GM19463 (cell line): ENCODE data around the gene CCNC.
"Not testable (repeated sequence)": the region's sequence is repeated elsewhere in the genome, so short reads cannot be mapped to it uniquely, and the experiment has no call there.

ENCODE experiments used
- ATAC-seq: cut with Tn5 transposase; IDR thresholded peaks from one replicate; pipeline ENCODE4 v1.9.1; 2021; ENCODE audit warnings: mild to moderate bottlenecking, moderate library complexity; ENCODE audit not compliant: unreplicated experiment

CCNC gene

GRCh38 chr6:99603421-99604165, 35.1 kb upstream of the CCNC start:
- ATAC-seq: peak; percentile 45

DNA sequence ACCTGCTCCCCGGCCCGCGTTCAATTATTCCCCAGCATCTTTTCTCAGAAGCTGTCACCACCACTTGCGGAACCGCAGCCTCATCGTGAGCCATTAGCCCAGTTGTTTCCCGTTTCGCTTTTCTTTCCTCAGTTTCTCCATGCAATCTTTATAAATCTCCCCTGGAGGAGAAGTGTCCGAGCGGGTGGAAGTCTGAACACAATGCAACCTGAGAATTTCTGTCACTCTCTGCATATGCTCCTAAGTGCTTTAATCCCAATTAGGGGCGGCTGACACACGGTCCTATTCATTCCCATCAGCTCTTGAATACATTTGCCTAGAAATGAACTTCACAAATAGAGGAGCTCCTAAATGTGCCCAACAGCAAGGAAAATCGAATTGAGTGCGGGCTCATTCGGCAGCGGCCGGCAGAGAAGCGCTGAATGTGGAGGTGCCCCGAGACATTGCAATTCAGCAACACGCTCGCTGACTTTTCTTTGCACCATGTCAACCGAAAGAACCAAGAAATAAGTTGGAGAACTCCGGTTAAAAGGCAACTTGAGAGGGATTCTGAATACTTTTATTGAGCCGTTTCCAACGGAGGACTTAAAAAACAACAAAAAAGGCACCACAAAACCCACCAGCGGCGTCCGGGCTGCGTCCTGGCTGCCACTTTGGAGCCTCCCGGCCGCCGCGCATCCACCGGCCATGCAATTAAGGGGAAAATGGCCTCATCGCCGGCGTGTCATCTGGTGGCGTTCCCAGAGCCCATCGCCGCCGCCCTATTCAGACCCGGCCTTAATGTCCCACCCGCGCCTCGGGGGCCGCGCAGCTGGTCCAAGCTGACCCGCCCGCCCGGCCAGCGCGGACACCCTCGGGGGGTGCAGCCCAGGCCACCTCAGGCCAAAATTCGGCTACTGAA, 34.3 kb upstream of the CCNC start:
- ATAC-seq: no peak

GRCh38 chr6:99594696-99595095, 26.2 kb upstream of the CCNC start:
- not testable (repeated sequence) for ATAC-seq

GRCh38 chr6:99592900-99593299, 24.4 kb upstream of the CCNC start:
- no peak for ATAC-seq

DNA sequence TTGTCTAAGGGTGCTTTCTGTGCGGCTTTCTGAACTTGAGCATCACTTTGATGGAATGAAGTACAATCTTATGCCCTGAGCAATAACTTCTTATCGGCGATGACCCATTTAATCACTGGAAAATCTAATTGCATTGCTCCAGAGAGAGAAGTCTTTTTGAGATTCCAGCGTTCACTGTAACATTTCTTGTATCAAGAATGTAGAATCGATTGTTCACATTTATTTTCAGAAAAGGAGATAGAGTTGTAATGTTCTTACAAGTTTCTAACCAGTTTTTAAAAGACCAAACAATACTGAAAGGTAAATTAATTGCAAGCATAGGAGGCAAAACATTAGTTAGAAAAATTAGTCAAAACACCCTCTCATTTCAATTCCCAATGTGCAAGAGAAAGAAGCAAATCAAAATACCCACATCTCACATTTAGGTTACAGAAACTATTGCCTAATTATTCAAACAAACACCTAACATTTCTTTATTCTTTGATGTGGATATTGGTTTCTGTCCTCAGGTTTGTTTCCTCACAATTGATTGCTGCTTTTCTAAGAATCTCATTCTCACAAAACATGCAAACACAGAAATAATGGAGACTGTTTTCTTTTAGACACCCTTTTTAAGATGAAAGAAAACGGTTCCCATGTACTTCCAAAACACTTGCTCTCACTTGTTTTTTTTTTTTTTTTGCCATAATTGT, 23.4 kb upstream of the CCNC start:
- no peak for ATAC-seq

DNA sequence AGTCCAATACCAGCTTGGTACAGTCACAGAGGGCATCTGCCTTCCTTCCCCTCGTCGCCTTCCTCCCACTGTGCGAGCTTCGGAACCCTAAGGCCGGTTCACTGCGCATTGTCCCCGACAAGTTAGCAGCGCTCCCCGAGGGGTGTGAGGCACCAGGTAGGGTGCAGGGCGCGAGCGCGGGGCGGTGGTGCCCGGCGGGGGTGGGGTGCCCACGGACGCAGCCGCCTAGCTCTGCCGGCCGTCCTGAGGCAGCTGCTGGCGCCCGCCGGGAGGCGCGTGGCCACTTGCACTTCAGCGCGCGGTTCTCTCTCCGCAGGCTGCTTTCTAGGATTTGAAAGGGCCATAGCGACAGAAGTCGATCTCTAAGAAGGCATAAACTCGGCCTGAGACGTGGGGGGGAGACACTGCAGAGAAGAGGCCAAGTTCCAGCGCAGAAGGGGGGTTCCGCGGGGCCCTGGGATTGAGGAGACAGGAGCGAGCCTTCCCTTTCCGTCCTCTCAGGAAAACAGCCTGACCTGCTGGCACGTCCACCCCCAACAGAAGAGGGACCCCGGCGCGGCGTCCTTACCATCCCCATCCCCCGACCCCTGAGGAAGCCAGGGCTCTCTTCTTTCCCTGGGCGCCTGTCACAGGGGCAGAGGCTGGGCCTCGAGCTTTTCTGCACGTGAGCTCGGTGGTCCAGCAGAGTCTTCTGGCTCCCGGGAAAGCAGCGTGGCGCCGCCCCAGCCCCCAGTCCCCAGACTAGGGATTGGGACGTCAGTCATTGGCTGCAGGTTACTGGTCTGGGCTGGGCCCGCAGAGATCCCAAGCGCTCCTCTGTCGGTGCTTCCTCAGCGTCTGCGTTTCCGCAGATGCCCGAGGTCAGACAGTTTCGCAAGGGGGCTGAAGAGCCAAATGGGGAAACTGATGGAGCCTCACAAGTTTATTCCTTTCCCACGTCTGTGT, 22.5 kb upstream of the CCNC start:
- no peak for ATAC-seq

DNA sequence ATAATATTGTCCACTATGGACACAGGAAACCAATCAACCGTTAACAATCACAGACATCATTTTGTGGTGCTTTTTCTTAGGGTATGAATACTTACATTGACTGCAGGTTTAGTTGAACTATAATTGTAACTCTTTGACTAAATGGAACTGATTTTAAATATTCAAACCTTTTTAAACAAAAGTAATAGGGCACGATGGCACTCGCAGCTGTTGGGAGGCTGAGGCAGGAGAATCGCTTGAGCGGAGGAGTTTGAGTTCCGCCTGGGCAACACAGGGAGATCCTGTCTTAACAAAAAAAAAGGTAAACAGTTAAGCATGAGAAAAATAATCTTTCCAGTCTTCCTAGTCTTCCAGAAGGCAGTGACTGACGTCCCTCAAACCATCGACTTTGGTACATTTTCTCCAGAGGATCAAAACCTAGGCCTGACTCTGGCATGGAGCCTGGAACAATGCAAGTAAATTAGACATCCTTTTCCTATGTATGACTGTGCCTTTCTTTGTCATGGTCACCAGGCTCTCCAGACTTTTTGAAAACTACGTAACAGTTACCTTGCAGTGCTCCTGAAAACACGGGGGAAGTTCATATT, 21.5 kb upstream of the CCNC start:
- no peak for ATAC-seq

GRCh38 chr6:99589290-99589672, 20.8 kb upstream of the CCNC start:
- ATAC-seq: peak; percentile 13

DNA sequence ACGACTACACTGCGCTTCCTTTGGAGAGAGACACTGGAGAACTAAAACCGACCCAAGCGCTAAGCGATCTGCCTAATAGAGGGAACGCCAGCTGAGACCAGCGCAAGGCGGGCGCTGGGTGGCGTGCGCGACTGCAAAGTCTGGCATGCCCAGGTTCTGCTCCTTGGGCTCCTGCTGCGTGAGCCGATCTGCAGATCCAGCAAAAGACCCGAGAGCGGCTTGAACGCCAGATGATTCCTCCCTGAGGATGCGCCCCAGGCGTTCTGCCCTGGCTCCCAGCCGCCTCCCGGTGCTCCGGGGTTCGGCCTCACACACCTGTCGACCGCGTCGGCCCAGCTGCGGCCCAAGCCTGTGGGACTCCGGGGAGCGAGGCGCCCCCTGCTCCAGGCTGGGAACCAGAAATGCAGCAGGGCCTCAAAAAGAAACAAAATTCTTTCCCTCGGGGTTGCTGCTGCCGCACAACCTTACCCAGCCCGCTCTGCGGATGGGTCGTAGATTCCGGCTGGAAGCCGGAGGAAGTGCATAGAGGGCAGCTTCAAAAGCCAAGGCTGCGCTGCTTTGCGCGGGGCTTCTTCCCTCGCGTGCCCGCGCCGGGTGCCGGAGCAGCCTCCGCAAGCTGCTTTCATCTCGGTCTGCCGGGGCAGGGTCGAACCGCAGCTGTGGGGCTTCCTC, 20.3 kb upstream of the CCNC start:
- ATAC-seq: peak; percentile 94

DNA sequence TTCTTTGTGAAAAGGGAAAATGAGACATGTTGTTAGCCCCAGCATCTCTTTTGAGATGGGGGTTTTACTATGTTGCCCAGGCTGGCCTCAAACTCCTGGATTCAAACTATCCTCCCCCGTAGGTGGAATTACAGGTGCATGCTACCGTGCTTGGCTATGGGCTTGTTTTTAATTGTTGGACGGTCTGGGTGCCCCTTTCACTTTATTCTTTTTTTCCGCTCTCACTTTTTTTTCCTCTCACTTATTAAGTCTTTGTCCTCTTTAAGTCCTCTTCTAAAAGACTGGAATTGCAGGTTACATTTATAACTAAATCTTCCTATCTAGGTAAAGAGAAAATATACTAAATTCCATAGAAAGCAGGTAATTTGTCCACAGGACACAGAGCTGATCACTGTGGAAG, 19.3 kb upstream of the CCNC start:
- ATAC-seq: no peak

- no peak for ATAC-seq
These were observed 11.3 kb upstream of the CCNC start for GRCh38 chr6:99579781-99580180.

DNA sequence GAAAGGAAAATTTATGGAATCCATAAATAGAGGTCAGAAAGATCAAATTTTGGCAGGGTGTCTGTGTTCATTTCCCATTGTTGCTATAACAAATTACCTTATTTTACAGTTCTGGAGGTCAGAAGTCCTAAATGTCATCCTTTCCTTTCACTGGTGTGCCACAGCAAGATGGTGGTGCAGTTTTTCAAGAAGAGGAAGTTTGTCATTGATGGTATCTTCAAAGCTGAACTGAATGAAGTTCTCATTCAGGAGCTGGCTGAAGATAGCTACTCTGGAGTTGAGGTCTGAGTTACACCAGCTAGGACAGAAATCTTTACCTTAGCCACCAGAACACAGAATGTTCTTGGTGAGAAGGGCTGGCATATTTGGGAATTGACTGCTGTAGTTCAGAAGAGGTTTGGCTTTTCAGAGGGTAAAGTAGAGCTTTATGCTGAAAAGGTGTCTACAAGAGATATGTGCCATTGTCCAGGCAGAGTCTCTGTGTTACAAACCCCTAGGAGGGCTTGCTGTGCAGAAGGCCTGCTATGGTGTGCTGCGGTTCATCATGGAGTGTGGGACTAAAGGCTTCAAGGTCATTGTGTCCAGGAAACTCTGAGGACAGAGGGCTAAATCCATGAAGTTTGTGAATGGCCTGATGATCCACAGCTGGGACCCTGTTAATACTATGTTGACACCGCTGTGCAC, 7.2 kb upstream of the CCNC start:
- no peak for ATAC-seq

DNA sequence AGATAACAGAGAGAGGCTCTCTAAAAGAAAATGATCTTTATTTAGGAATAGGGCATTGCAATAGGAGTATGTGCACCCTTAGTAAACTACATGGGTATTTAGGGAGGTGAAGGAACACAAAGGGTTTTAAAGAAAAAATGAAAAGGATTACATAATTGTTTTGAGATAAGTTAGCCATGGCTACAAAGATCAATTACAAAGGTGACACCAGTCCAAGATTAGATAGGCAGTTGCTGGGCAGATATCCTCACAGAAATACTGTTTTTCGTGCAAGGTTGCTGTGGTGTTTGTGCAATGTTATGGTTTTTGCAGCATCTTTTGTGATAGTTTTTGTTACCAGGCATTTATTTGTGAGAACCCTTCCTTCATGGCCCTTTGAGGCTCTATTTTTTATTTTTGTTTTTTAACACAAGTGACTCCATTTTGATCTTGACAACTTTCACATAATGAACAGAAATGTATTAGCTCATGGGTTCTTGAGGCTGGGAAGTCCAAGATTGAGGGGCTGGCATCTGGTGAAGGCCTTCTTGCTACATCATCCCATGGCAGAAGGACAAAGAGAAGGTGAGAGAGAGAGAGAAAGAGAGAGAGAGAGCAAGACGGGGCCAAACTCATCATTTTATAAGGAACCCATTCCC, 5.6 kb upstream of the CCNC start:
- no peak for ATAC-seq

DNA sequence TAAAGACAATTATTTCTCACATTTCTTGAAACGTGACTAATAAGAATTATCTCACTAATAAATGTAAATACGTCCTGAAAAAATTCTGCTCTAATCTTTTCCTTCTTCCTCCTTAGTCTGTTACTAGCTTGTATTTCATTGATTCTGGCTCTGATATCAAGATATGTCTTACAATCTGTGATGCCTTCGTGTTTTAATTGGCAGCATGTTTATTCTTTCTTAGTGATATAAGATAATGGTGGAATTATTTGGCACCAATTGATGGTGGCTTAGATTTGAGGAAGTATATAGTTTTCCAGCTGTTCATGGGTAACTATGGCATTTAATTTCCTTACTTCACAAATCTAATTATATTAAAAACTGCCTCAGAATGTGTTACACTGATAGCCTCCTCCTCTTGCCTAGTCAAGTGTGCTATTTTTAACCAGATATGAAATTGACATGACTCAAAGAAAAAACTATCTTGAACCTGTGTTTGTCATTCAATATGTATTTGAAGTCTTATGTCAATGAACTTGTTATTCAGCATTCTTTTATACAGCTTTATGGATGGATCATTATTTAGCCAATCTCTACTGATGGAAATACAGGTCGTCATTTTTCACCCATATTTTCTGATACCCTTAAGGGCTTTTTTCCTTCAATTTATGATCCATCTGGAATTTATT, 5.3 kb downstream of the CCNC start:
- no peak for ATAC-seq

- no peak for ATAC-seq
These were observed 7.8 kb downstream of the CCNC start for GRCh38 chr6:99560668-99561067.

GRCh38 chr6:99559057-99559456, 9.4 kb downstream of the CCNC start:
- ATAC-seq: no peak

DNA sequence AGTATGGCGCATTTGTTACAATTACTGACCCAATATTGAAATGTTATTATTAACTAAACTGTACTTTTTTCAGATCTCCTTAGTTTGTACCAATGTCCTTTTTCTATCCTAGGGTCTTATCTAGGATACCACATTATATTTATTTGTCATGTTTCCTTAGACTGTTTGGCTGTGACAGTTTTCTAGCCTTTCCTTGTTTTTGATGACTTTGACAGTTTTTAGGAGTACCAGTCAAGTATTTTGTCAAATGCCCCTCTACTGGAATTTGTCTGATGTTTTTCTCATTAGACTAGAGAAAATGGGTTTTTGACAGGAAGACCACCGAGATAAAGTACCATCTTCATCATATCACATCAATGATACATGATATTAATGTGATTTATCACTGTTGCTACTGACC, 14.6 kb downstream of the CCNC start:
- no peak for ATAC-seq
